ENCODE measurements around the gene RNH1. TPM values are rescaled to one million over a fixed set of nuclear protein-coding genes. Genes with fewer than 3 reads are reported as not detected.

The RNH1 gene
- total and polyA plus RNA-seq, 2 experiments from 2014 or later: 623 to 751 TPM

- no peak for DNase-seq
- peak overlapping the region; percentile 100; the same call in 1 of the 2 replicates for H3K9ac ChIP-seq
- peaks cover 31% of the 10 kb centered on the region for H3K36me3 ChIP-seq (ENCODE audit: low read depth)
- H3K4me3 ChIP-seq: no peak overlapping the region
- WGBS, 2 experiments (ENCODE audit: low coverage in 1 of 2, low lambda C conversion rate in 2 of 2, missing lambda C conversion rate in 2 of 2): 80 to 82% methylated on average over 18 to 19 of the region's 19 CpGs
- TF ChIP-seq EZH2phosphoT487 (IDR thresholded peaks at IDR 0.05; ENCODE audit: insufficient read depth, low read depth): no peak
- TF ChIP-seq EZH2 (IDR thresholded peaks at IDR 0.05; ENCODE audit: insufficient read depth, poor library complexity, severe bottlenecking): no peak
- H3K79me2 ChIP-seq (ENCODE audit: insufficient read depth): peaks cover 79% of the 10 kb centered on the region
- peaks cover 17% of the 10 kb centered on the region for H3K4me1 ChIP-seq (ENCODE audit: insufficient read depth)
- no peaks in the 10 kb centered on the region for H3K9me2 ChIP-seq (ENCODE audit: insufficient read depth)
- no peak overlapping the region for H3K4me2 ChIP-seq (ENCODE audit: unreplicated experiment)
- peak overlapping the region; percentile 100 for H3K27ac ChIP-seq
- in situ Hi-C loops (cut with MboI): no loop called here
- no peak overlapping the region for H2AFZ ChIP-seq
- H3F3A ChIP-seq (ENCODE audit: insufficient read depth): peaks cover 25% of the 10 kb centered on the region
- no peaks in the 10 kb centered on the region for H4K20me1 ChIP-seq (ENCODE audit: insufficient read depth)
- H3K27me3 ChIP-seq (replicated peaks; ENCODE audit: insufficient read depth): no peaks in the 10 kb centered on the region
- no peaks in the 10 kb centered on the region for H3K9me3 ChIP-seq (ENCODE audit: low read depth)
Observed at GRCh38 chr11:501683-502287, 5.3 kb downstream of the RNH1 start.

GRCh38 chr11:501001-501682 lies 5.9 kb downstream of the RNH1 start:
- H3K9me2 ChIP-seq (ENCODE audit: insufficient read depth): no peaks in the 10 kb centered on the region
- no peaks in the 10 kb centered on the region for H3K9me3 ChIP-seq (ENCODE audit: low read depth)
- in situ Hi-C loops (cut with MboI): no loop called here
- DNase-seq: no peak
- H2AFZ ChIP-seq: no peak overlapping the region
- H3K27ac ChIP-seq: no peak overlapping the region
- no peak overlapping the region for H3K4me3 ChIP-seq
- H3K4me2 ChIP-seq (ENCODE audit: unreplicated experiment): no peak overlapping the region
- TF ChIP-seq EZH2 (IDR thresholded peaks at IDR 0.05; ENCODE audit: insufficient read depth, poor library complexity, severe bottlenecking) (no peak), EZH2phosphoT487 (IDR thresholded peaks at IDR 0.05; ENCODE audit: insufficient read depth, low read depth) (no peak)
- H3K79me2 ChIP-seq (ENCODE audit: insufficient read depth): peaks cover 78% of the 10 kb centered on the region
- H3K9ac ChIP-seq: no peak overlapping the region
- H3K36me3 ChIP-seq (ENCODE audit: low read depth): peaks cover 38% of the 10 kb centered on the region
- peaks cover 17% of the 10 kb centered on the region for H3K4me1 ChIP-seq (ENCODE audit: insufficient read depth)
- H3F3A ChIP-seq (ENCODE audit: insufficient read depth): peaks cover 31% of the 10 kb centered on the region
- no peaks in the 10 kb centered on the region for H4K20me1 ChIP-seq (ENCODE audit: insufficient read depth)
- no peaks in the 10 kb centered on the region for H3K27me3 ChIP-seq (replicated peaks; ENCODE audit: insufficient read depth)
- 85 to 86% methylated on average over 24 of the region's 24 CpGs for WGBS, 2 experiments (ENCODE audit: low coverage in 1 of 2, low lambda C conversion rate in 2 of 2, missing lambda C conversion rate in 2 of 2)

GRCh38 chr11:499201-500076 lies 7.6 kb downstream of the RNH1 start:
- Histone ChIP-seq H3K36me3 (ENCODE audit: low read depth) (peaks cover 44% of the 10 kb centered on the region), H3K9me3 (ENCODE audit: low read depth) (no peaks in the 10 kb centered on the region), H2AFZ (no peak overlapping the region), H3K9ac (no peak overlapping the region), H3K9me2 (ENCODE audit: insufficient read depth) (no peaks in the 10 kb centered on the region), H4K20me1 (ENCODE audit: insufficient read depth) (no peaks in the 10 kb centered on the region), H3K4me3 (no peak overlapping the region), H3K4me1 (ENCODE audit: insufficient read depth) (peaks cover 5% of the 10 kb centered on the region; the same call in 1 of the 2 replicates), H3K4me2 (ENCODE audit: unreplicated experiment) (no peak overlapping the region), H3K27me3 (replicated peaks; ENCODE audit: insufficient read depth) (no peaks in the 10 kb centered on the region), H3K79me2 (ENCODE audit: insufficient read depth) (peaks cover 61% of the 10 kb centered on the region), H3F3A (ENCODE audit: insufficient read depth) (peaks cover 25% of the 10 kb centered on the region), H3K27ac (no peak overlapping the region)
- DNase-seq: no peak
- in situ Hi-C loops (cut with MboI): no loop called here
- WGBS, 2 experiments (ENCODE audit: low coverage in 1 of 2, low lambda C conversion rate in 2 of 2, missing lambda C conversion rate in 2 of 2): 89 to 90% methylated on average over 23 to 24 of the region's 24 CpGs
- TF ChIP-seq EZH2phosphoT487 (IDR thresholded peaks at IDR 0.05; ENCODE audit: insufficient read depth, low read depth): no peak
- no peak for TF ChIP-seq EZH2 (IDR thresholded peaks at IDR 0.05; ENCODE audit: insufficient read depth, poor library complexity, severe bottlenecking)
